GM12878 (cell line): ENCODE measurements around the gene HEPHL1. TPM values are rescaled to one million over a fixed set of nuclear protein-coding genes. Genes with fewer than 3 reads are reported as not detected.

Experiments
- BACH1 ChIP-seq: fragments of 450-650 bp; IDR thresholded peaks from 2 replicates; pipeline ENCODE4 v1.6.1; 2017; ENCODE audit warnings: mild to moderate bottlenecking, borderline replicate concordance
- BCLAF1 ChIP-seq: fragments of 450-650 bp; IDR thresholded peaks from 2 replicates; pipeline ENCODE4 v1.6.1; 2017; ENCODE audit warnings: antibody characterized with exemption, mild to moderate bottlenecking, moderate library complexity
- BRCA1 ChIP-seq: IDR thresholded peaks from 2 replicates; pipeline ENCODE4 v1.6.1; 2011; ENCODE audit warnings: low read depth, low read length, improper control_type of control experiment
- E2F4 ChIP-seq: IDR thresholded peaks from 2 replicates; pipeline ENCODE4 v1.6.1; 2012; ENCODE audit warnings: low read depth, low read length, improper control_type of control experiment
- E2F8 ChIP-seq: fragments of 450-650 bp; IDR thresholded peaks from 2 replicates; pipeline ENCODE4 v1.6.1; 2018; ENCODE audit warnings: mild to moderate bottlenecking, low read depth, moderate library complexity; ENCODE audit not compliant: partially characterized antibody
- ELK1 ChIP-seq: IDR thresholded peaks from 2 replicates; pipeline ENCODE4 v1.6.1; 2012; ENCODE audit warnings: low read depth, low read length, improper control_type of control experiment
- EZH2 ChIP-seq: IDR thresholded peaks from 2 replicates; pipeline ENCODE4 v1.6.1; 2012; ENCODE audit warnings: low read depth, mild to moderate bottlenecking, control low read depth, inconsistent platforms, low read length, borderline replicate concordance; ENCODE audit not compliant: control insufficient read depth
- HDAC2 ChIP-seq: fragments of 200-600 bp; sonication (generic); IDR thresholded peaks from 2 replicates; pipeline ENCODE4 v1.6.1; 2017
- KDM1A ChIP-seq: fragments of 200-600 bp; sonication (generic); IDR thresholded peaks from 2 replicates; pipeline ENCODE4 v1.6.1; 2016; ENCODE audit warnings: borderline replicate concordance
- MAX ChIP-seq: IDR thresholded peaks from 2 replicates; pipeline ENCODE4 v1.6.1; 2012; ENCODE audit warnings: low read depth, low read length, improper control_type of control experiment
- MYC ChIP-seq: IDR thresholded peaks from 2 replicates; pipeline ENCODE4 v1.6.1; 2011; ENCODE audit warnings: mild to moderate bottlenecking, low read length, moderate library complexity, inconsistent platforms; ENCODE audit not compliant: insufficient read depth, insufficient replicate concordance, insufficient read length, severe bottlenecking
- NR2C1 ChIP-seq: fragments of 450-650 bp; IDR thresholded peaks from 2 replicates; pipeline ENCODE4 v1.6.1; 2017; ENCODE audit warnings: antibody characterized with exemption, mild to moderate bottlenecking, moderate library complexity
- NR2F1 ChIP-seq: fragments of 450-650 bp; conservative IDR thresholded peaks from 2 replicates; pipeline ENCODE4 v1.6.1; 2017; ENCODE audit warnings: mild to moderate bottlenecking
- PKNOX1 ChIP-seq: fragments of 450-650 bp; IDR thresholded peaks from 2 replicates; pipeline ENCODE4 v1.6.1; 2016; ENCODE audit warnings: mild to moderate bottlenecking
- POLR2AphosphoS2 ChIP-seq: IDR thresholded peaks from 2 replicates; pipeline ENCODE4 v1.6.1; 2011; ENCODE audit warnings: low read depth, mild to moderate bottlenecking, low read length, improper control_type of control experiment, moderate library complexity
- RUNX3 ChIP-seq: IDR thresholded peaks from 2 replicates; pipeline ENCODE4 v1.6.1; 2012; ENCODE audit warnings: low read length, inconsistent platforms
- SREBF2 ChIP-seq: IDR thresholded peaks from 2 replicates; pipeline ENCODE4 v1.6.1; 2012; ENCODE audit warnings: mild to moderate bottlenecking, low read length
- USF2 ChIP-seq: IDR thresholded peaks from 2 replicates; pipeline ENCODE4 v1.6.1; 2011; ENCODE audit warnings: low read depth, low read length, improper control_type of control experiment, borderline replicate concordance
- polyA plus RNA-seq, 11 experiments: library from polyadenylated mRNA; depleted of rRNA in 4 of 11; unstranded in 6 of 11; stranded (reverse) in 5 of 11; fragments of >200 nt; fragmentation: Nextera tagmentation in 4 of 11; fragmentation: Illumina TruSeq in 1 of 11; extraction: Ambion mirVana in 4 of 11; extraction: Trizol in 1 of 11; gene quantifications; 1 replicate in 1 of 11; 2 replicates in 10 of 11; pipeline versions ENCODE4 v1.2.1 to v1.2.3, GENCODE V29; 2011 to 2016; ENCODE audit warnings: inconsistent platforms in 2 of 11, missing spikeins in 2 of 11, low read depth in 1 of 11
- total RNA-seq, 4 experiments: library from RNA; depleted of rRNA in 3 of 4; stranded (reverse); fragments of >200 nt in 3 of 4; fragmentation: Illumina TruSeq in 1 of 4; extraction: Trizol in 1 of 4; gene quantifications; 2 replicates each; pipeline versions ENCODE4 v1.2.1 to v1.2.3, GENCODE V29; 2013 to 2021

The HEPHL1 gene
- total and polyA plus RNA-seq, 10 of the 15 experiments (the other 5 are each of a cell fraction or from before 2014, with no cell fraction given): 0.02 to 0.08 (median 0.05) TPM; not detected in 6

- TF ChIP-seq E2F8 (no peak), SREBF2 (no peak), EZH2 (no peak), E2F4 (no peak), BRCA1 (peak; percentile 30; the same call in 1 of the 2 replicates), MAX (peak; percentile 51; the same call in 1 of the 2 replicates), KDM1A (no peak), POLR2AphosphoS2 (no peak; the same call in 1 of the 2 replicates), BACH1 (peak; percentile 50; the same call in 1 of the 2 replicates), BCLAF1 (no peak), NR2F1 (no peak), MYC (peak; percentile 5), RUNX3 (peak; percentile 68), HDAC2 (no peak), USF2 (peak; percentile 12; the same call in 1 of the 2 replicates), NR2C1 (no peak), ELK1 (peak; percentile 60; the same call in 1 of the 2 replicates), PKNOX1 (no peak)
Measured at GRCh38 chr11:94128746-94129511, 107.8 kb downstream of the HEPHL1 start, which contains the start of gene PANX1 (continued).
